Endodermal cell (in vitro differentiated cells): ENCODE results near the gene H3-3A. TPM values are rescaled to one million over a fixed set of nuclear protein-coding genes. Genes with fewer than 3 reads are reported as not detected.

Experiments
- DNase-seq: peaks from one replicate; pipeline ENCODE4 v3.0.0-alpha.2; 2017
- H3K27ac ChIP-seq: 2 replicates; pipeline ENCODE4 v1.5.1; 2013; ENCODE audit warnings: mild to moderate bottlenecking, low read depth, low read length, moderate library complexity
- H3K27me3 ChIP-seq: 2 replicates; pipeline ENCODE4 v1.6.1; 2013; ENCODE audit warnings: mild to moderate bottlenecking, low read length, moderate library complexity; ENCODE audit not compliant: insufficient read depth, control insufficient read depth, poor library complexity, severe bottlenecking
- H3K36me3 ChIP-seq: 2 replicates; pipeline ENCODE4 v1.7.0; 2013; ENCODE audit warnings: mild to moderate bottlenecking, low read length, moderate library complexity; ENCODE audit not compliant: control insufficient read depth, insufficient read depth
- H3K4me1 ChIP-seq: one replicate; pipeline ENCODE4 v1.7.0; 2013; ENCODE audit warnings: low read length; ENCODE audit not compliant: control insufficient read depth, insufficient read depth
- H3K4me3 ChIP-seq: 2 replicates; pipeline ENCODE4 v1.5.1; 2013; ENCODE audit warnings: mild to moderate bottlenecking, low read length, moderate library complexity
- H3K9ac ChIP-seq: 2 replicates; pipeline ENCODE4 v1.6.1; 2013; ENCODE audit warnings: mild to moderate bottlenecking, low read length, moderate library complexity; ENCODE audit not compliant: poor library complexity, severe bottlenecking; ENCODE audit errors: extremely low read depth
- H3K9me3 ChIP-seq: 2 replicates; pipeline ENCODE4 v1.6.1; 2013; ENCODE audit warnings: mild to moderate bottlenecking, low read length, moderate library complexity; ENCODE audit not compliant: control insufficient read depth
- H3K27ac Mint-ChIP-seq: 2 replicates; pipeline ENCODE4 v1.8.0; 2020; ENCODE audit warnings: mixed read lengths
- H3K27me3 Mint-ChIP-seq: 2 replicates; pipeline ENCODE4 v1.8.0; 2021; ENCODE audit warnings: mild to moderate bottlenecking, mixed read lengths; ENCODE audit not compliant: insufficient read depth
- H3K36me3 Mint-ChIP-seq: 2 replicates; pipeline ENCODE4 v1.8.0; 2020; ENCODE audit warnings: low read depth, mixed read lengths
- H3K4me1 Mint-ChIP-seq: 2 replicates; pipeline ENCODE4 v1.8.0; 2020; ENCODE audit warnings: mixed read lengths
- H3K4me3 Mint-ChIP-seq: 2 replicates; pipeline ENCODE4 v1.8.0; 2020; ENCODE audit warnings: mild to moderate bottlenecking, moderate library complexity, mixed read lengths
- H3K9me3 Mint-ChIP-seq: 2 replicates; pipeline ENCODE4 v1.8.0; 2020; ENCODE audit warnings: mild to moderate bottlenecking, mixed read lengths
- WGBS, 2 experiments: methylation state at CpG; one replicate each; pipeline versions ENCODE4 v1.1.5 to v1.1.7; 2013; ENCODE audit warnings: missing lambda C conversion rate in 2 of 2, mixed read lengths in 1 of 2; ENCODE audit not compliant: insufficient coverage in 1 of 2, insufficient read length in 1 of 2; 5-methylcytosine and 5-hydroxymethylcytosine counted together
- total RNA-seq, 2 donors: library from RNA; stranded (reverse); fragmentation: NEBNext Ultra II Directional in 1 of 2; extraction: Animal tissue kit (Norgen Biotek cat#: 25700) in 1 of 2; gene quantifications; 2 replicates in 1 of 2; 3 replicates in 1 of 2; pipeline ENCODE4 v1.2.1, GENCODE V29; 2021
- TF ChIP-seq, protein P1 (sequence below): fragments of 200-600 bp; sonication (generic); conservative IDR thresholded peaks from 2 replicates; pipeline ENCODE4 v1.5.0; 2021; ENCODE audit warnings: antibody characterized with exemption, mild to moderate bottlenecking

Gene H3-3A
- total RNA-seq, 2 donors from 2014 or later: 733 to 829 TPM

- H3K27ac Mint-ChIP-seq: no peak overlapping the region
- no peak overlapping the region for H3K27ac ChIP-seq
- H3K36me3 ChIP-seq: peaks cover 7% of the 10 kb centered on the region
- DNase-seq: no peak
- no peaks in the 10 kb centered on the region for H3K9me3 ChIP-seq
- no peak overlapping the region for H3K4me3 Mint-ChIP-seq
- H3K27me3 Mint-ChIP-seq: no peaks in the 10 kb centered on the region
- H3K4me1 ChIP-seq: peaks cover 7% of the 10 kb centered on the region
- WGBS, 2 experiments: 88 to 96% methylated on average over 1 of the region's 1 CpG
- TF ChIP-seq, protein P1, sequence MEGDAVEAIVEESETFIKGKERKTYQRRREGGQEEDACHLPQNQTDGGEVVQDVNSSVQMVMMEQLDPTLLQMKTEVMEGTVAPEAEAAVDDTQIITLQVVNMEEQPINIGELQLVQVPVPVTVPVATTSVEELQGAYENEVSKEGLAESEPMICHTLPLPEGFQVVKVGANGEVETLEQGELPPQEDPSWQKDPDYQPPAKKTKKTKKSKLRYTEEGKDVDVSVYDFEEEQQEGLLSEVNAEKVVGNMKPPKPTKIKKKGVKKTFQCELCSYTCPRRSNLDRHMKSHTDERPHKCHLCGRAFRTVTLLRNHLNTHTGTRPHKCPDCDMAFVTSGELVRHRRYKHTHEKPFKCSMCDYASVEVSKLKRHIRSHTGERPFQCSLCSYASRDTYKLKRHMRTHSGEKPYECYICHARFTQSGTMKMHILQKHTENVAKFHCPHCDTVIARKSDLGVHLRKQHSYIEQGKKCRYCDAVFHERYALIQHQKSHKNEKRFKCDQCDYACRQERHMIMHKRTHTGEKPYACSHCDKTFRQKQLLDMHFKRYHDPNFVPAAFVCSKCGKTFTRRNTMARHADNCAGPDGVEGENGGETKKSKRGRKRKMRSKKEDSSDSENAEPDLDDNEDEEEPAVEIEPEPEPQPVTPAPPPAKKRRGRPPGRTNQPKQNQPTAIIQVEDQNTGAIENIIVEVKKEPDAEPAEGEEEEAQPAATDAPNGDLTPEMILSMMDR: no peak
- no peaks in the 10 kb centered on the region for H3K9me3 Mint-ChIP-seq
- H3K4me1 Mint-ChIP-seq: peaks cover 13% of the 10 kb centered on the region
- no peak overlapping the region for H3K4me3 ChIP-seq
- no peaks in the 10 kb centered on the region for H3K27me3 ChIP-seq
- no peak overlapping the region for H3K9ac ChIP-seq
- H3K36me3 Mint-ChIP-seq: peaks cover 27% of the 10 kb centered on the region
These were observed 2.8 kb upstream of the H3-3A start for GRCh38 chr1:226059709-226060108.

GRCh38 chr1:226060427-226060826 lies 2.1 kb upstream of the H3-3A start:
- Mint-ChIP-seq H3K4me3 (no peak overlapping the region), H3K9me3 (no peaks in the 10 kb centered on the region), H3K36me3 (peaks cover 31% of the 10 kb centered on the region), H3K4me1 (peaks cover 18% of the 10 kb centered on the region), H3K27ac (no peak overlapping the region), H3K27me3 (no peaks in the 10 kb centered on the region)
- Histone ChIP-seq H3K36me3 (peaks cover 12% of the 10 kb centered on the region), H3K9ac (no peak overlapping the region), H3K9me3 (no peaks in the 10 kb centered on the region), H3K4me1 (peaks cover 7% of the 10 kb centered on the region), H3K27me3 (no peaks in the 10 kb centered on the region), H3K27ac (no peak overlapping the region), H3K4me3 (peak overlapping the region; percentile 85)
- WGBS, 2 experiments: 95% methylated on average over 1 of the region's 1 CpG; no CpG with 5 or more reads in 1 of the 2 experiments
- DNase-seq: no peak
- TF ChIP-seq, protein P1: no peak

- H3K9ac ChIP-seq: peak overlapping the region; percentile 86
- Mint-ChIP-seq H3K27ac (peak overlapping the region; percentile 96), H3K27me3 (no peaks in the 10 kb centered on the region), H3K36me3 (peaks cover 38% of the 10 kb centered on the region), H3K9me3 (no peaks in the 10 kb centered on the region), H3K4me3 (peak overlapping the region; percentile 100), H3K4me1 (peaks cover 26% of the 10 kb centered on the region)
- DNase-seq: no peak
- whole genome bisulfite sequencing, 2 experiments: 30 to 42% methylated on average over 12 to 21 of the region's 21 CpGs
- H3K27ac ChIP-seq: peak overlapping the region; percentile 97
- H3K36me3 ChIP-seq: peaks cover 21% of the 10 kb centered on the region
- peak overlapping the region; percentile 85 for H3K4me3 ChIP-seq
- H3K27me3 ChIP-seq: no peaks in the 10 kb centered on the region
- TF ChIP-seq, protein P1: no peak
- no peaks in the 10 kb centered on the region for H3K9me3 ChIP-seq
- H3K4me1 ChIP-seq: peaks cover 7% of the 10 kb centered on the region
These were observed 1.3 kb upstream of the H3-3A start for GRCh38 chr1:226061068-226061840.
